Kidney capillary endothelial cell (primary cell): ENCODE results near the gene PLCB4.

ENCODE experiments used
- DNase-seq: peaks from one replicate; pipeline ENCODE4 v3.0.0-alpha.2; 2018; ENCODE audit warnings: low spot score

PLCB4 gene

DNA sequence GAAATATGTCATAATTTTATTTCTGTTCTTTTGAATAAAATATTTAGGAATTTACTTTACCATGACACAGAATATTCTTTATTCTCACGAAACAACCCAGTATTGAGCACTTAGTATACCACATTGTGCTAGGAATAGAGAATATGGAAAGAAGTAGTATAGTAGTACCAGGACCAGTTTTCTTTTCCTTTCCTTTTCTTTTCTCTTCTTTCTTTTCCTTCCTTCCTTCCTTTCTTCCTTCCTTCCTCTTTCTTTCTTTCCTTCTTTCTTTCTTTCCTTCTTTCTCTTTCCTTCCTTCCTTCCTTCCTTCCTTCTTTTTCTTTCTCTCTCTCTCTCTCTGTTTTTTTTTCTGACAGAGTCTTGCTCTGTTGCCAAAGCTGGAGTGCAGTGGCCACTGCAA, 7.5 kb upstream of the PLCB4 start:
- no peak for DNase-seq

DNA sequence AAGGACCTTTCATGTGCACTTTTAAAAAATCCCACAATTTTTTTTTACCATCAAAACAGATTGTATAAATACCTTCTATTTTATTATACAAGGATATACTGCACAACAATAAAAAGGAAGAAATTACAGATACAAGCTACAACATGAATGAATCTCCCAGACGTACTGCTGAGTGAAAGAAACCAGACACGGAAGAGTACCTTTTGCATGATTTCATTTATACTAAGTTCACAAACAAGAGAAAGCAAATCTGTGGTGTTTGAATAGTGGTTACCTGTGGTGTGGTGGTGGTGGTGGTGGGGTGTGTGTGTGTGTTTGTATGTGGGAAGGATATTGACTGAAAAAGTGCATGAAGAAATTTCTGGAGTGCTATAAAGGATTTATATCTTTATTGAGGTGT, 6.8 kb upstream of the PLCB4 start:
- no peak for DNase-seq

DNA sequence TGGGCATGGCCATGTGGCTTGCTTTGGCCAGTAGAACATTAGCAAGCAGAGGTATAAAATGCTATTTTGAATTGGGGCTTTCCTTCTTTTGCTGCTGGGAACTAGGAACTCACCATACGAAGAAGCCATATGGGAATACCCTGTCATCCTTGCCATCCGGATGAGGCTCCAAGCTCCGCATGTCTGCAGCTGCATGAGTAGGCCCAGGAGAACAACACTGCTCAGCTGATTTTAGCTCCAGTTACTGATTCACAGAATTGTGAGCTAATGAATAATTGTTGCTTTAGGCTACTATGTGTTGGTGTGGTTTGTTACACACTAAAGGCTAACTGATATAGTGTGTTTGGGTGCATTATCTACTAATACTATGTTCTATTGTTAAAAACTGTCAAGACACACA, 2.7 kb upstream of the PLCB4 start:
- no peak for DNase-seq

GRCh38 chr20:9068233-9068801, 570 bp upstream of the PLCB4 start:
- DNase-seq, result no peak

DNA sequence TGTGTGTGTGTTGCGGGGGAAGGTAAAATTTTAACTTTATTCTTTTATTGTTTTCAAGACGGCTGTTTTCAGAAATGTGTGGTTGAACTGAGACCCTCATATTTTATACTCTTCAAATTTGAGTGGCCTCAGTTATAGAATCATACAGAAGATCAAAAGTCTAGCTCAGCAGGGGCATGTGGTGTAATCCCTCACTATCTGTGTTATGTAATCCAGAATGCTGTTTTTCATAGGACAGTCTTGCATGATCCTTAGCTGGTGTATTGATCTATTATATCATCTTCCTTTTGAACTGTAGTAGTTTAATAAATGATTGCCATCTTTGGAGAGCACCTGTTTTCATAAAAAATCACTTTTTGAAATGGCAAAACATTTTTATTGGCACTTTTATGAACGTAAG, 1.4 kb downstream of the PLCB4 start:
- DNase-seq, result no peak

DNA sequence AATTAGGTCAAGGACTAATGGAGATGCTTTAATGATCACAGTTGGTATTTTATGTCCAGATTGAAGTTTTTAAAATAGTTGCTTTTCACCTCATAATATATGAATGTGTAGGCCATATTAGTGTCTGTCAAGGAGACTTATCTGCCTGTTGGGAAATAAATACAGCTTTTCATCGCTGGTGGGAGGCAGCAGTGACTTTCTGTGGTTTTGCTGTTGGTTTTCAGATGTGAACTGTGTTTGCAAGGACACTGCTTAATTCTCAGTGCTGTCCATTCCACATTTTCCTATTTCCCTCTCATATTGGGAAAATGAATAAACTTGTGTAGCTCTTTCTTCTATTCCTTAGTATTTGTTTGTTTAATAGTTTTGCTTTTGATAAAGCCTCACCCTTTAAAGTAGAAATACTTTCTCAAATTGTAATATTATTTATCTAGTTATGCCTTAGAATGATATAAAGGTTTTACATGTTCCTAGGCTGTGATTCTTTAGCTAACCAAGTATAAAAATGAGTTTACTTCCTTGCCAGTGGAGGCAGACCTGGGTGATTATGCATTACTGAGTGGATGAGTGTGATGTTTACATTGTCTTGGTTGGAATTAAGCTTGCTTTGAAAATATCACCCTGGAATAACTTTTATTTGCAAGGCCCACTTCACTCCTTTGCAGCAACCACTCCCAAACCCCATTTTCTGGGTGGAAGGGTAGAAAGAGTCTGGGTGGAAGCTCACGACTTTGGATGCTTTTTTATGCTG, 3.3 kb downstream of the PLCB4 start:
- no peak for DNase-seq

DNA sequence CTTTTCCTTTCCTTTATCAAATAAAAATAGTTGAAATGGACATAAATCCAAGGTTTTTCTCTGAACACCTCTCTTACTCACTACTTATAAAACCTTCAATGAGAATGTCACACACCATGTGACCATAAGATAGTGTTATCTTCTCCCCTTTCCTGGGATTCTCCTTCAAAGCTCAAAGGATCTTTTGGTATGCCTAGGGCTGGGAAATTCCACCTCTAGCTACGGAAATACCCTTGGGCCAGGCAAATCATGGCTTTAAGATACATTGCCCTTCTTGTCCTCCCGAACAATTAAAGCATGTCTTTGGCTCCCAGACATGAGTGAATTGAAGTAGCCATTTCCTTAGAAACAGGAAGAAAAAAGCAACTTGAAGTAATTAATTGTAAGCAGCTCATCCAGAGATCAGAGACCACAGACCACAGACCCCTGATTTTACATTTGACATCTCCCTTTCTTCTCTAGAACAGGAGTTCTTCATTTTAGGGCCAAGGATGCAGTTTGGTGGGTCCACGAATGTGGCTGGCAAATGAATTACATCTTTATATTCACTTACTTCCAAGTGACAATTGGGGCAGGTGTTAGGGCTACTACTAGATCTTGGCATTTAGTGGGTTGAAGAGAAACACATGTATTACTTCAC, 4.1 kb downstream of the PLCB4 start:
- no peak for DNase-seq

DNA sequence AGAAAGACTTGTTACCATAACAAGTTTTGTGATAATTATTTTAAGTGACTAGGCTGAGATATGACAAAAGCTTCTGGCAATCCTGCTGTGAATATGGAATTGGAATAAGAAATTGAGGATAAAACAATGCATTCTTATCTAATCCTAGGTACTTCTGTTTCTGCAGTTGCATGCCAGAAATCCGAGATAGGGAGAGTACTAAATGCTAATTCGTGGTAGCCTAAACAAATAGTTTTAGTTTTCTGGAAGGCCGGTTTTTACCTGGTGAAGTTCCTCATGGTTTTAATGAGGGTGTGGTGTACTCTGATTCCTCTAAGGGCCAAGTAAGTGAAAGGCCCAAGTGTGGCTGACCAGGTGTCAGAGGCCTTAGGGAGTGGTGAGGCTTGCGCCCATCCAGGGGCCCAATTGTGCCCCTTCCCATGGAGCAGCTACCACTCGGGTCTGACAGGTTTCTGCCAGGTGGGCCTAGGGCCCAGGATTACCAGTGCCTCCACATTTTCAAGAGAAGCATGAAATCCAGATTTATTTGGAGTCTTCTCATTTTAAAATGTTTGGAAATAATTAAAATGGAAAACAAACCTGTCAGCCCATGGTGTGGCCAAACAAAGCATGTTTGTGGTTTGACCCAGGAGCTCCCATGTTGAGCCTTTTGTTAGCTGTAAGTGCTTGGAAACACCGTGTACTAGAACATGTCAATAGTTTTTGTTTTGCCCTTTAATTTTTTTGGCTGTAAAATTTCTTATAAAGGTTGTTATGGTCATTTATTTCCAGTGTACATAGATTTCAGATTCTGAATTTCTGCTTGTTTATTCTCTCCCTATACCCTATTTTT, 6.6 kb downstream of the PLCB4 start:
- no peak for DNase-seq

DNA sequence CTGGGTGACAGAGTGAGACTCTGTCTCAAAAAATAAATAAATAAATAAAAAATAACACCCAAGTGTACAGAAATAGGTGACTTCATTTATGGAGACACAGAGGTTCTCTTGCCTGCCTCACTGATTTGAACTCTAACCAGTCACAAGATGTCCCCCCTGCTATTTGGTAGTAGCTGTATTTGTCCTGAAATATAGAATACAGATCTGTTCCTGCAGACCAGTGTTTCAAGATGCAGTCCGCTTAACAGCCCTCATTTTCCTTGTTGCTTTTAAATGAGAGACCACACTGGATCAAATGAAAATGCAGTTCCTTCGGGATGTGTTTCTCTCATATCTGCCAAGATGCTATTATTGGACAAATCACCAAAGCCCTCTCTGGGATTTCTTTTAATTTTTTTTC, 7.6 kb downstream of the PLCB4 start:
- no peak for DNase-seq

DNA sequence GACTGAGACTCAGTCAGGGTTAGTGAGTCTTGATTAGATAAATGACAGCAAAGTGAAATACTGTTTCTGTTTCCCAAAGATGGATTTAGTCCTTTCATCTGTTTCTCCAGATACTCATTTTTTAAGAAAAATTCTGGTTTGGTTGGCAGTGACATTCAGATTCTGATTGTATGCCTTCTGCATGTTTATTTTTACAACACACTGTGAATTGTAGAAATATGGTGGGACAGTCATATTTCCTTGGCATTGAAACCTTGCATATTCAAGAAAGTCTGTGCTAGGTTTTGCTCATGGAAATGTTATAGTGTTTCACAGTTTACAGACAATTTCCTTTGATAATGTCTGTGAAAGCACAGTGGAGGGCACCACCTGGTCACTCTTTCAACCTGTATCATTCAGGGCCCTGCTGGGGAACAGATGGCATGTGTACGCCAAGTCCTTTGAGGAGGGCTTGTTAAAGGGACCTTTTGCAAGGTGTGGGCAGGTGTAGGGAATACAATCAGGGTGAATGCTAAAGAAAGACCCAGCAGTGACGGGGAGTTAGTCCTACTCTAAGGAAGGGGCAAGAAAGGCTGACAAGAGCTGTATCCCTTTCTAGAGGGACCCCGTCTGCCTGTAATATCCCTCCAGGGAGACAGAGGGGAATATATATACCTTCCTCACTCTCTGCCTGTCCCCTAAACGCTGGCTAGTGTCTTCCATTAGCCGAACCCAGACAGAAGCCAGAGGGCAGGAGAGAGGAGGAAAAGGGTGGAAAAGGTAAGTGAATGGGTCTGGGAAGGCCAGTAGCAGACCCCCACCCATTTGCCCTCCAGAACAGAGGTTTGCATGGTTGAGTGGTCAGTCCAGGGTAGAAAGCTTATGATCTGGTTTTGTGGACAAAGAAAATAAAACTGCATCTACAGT, 10.2 kb downstream of the PLCB4 start:
- DNase-seq, result no peak

- DNase-seq, result no peak
These were observed 12.6 kb downstream of the PLCB4 start for GRCh38 chr20:9081423-9081966.

- no peak for DNase-seq
These were observed 13.9 kb downstream of the PLCB4 start for GRCh38 chr20:9082741-9083140.

DNA sequence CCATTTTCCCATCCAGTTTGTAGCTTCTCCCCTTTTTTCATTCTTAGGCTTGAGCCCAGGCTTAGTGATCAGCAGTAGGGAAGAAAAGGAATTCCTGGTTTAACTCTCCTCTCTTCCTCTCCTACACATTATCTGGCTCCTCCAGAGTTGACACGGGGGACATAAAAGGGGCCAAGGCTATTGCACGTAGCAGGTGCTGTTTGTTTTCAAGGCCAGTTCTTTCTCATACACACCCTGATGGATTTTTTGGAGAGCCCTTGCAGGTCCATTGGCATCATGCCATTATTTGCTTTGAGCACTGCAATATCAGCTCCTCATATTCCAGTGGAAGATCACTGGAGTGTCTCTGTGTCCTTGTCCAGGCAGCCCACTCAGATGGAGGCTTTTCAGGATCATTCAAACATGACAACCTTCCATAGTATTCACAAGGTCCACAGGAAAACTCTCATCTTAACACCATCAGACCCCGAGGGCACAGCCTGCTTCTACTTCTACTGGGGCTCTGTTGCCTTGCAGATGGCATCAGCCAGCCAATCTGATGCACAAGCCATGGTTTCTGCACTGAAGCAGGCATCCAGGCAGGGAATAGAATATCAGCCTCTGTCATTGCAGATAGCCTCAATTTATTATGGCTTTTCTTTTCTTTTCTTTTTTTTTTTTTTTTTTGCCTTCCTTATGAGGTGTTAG, 18.8 kb downstream of the PLCB4 start:
- DNase-seq, result no peak

- no peak for DNase-seq
These were observed 19.7 kb downstream of the PLCB4 start for GRCh38 chr20:9088556-9088955.

GRCh38 chr20:9092113-9092512, 23.2 kb downstream of the PLCB4 start:
- DNase-seq, result no peak

DNA sequence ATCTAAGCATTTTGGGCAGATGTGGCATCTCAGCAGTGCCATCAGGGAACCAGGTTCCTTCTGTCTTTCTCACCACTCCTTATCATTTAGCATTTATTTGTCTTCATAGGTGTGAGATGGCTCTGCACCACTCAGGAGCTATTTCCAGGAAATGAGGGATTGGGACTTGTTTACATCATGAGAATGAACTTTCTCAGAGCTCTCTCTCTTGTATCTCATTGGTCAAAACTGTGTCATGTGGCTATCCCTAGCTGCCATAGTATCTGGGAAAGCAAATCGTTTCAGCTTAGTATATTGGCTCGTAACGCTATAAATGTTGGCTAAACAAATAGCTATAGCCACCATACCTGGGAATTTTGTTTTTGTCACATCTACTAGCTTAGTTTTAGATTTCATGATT, 23.8 kb downstream of the PLCB4 start:
- no peak for DNase-seq

GRCh38 chr20:9093218-9093957, 24.5 kb downstream of the PLCB4 start:
- no peak for DNase-seq

DNA sequence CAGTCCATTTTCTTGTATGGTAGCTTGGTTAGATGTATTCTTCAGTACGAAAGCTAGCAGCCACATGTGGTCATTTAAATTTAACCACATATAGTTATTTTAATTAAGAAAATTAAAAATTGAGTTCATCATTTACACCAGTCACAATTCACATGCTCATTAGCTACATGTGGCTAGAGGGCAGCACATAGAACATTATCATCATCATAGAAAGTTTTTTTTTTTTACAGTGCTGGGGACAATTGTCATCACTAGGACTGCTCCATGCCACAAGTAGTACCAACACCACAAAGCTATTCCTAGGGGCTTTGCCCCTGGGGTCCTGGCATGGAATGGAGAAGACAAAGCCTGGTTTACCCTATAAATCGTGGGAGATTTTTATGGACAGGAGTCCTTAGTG, 30.5 kb downstream of the PLCB4 start:
- no peak for DNase-seq

DNA sequence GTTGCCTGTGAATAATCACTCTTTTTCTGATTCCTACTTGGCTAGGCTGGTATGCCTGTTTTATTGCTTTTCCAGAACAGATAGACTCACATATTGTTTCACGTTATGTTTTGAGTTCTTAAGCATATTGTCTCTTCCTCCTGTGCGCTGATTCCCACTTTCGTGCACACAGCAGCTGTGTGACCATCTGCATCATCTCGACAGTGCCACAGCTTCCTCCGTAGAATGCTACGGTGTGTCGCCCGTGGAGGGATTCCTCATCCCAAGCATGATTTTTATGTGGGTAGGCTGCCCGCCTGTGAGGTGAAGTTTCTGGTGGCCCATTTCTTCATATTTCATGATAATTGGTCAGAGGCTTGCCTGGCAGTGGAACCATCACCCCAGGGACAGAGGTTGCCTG, 31.8 kb downstream of the PLCB4 start:
- DNase-seq, result no peak

- no peak for DNase-seq
These were observed 33.6 kb downstream of the PLCB4 start for GRCh38 chr20:9102456-9102855.
